ENCODE measurements around the gene MARCOL.

DNA sequence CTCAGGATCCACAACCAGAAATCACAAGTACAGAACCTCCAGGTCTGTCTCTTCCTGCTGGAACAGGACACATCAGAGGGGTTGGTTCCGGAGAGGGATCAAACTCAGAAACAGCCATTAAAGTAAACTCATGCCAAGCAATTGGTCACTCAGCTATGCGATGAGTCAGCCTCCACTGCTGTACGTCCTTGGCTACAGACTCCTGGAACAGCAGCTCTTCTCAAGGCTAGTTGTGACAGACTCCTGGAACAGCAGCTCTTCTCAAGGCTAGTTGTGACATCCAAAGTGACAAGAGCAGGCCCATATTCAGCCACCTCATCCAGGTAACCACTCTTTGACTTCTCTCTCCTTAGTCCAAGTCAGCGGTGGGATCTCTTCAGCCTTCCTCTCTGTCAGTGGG, 30.2 kb downstream of the MARCOL start, which contains the start of gene SPINK13:
- TF ChIP-seq, protein P1, sequence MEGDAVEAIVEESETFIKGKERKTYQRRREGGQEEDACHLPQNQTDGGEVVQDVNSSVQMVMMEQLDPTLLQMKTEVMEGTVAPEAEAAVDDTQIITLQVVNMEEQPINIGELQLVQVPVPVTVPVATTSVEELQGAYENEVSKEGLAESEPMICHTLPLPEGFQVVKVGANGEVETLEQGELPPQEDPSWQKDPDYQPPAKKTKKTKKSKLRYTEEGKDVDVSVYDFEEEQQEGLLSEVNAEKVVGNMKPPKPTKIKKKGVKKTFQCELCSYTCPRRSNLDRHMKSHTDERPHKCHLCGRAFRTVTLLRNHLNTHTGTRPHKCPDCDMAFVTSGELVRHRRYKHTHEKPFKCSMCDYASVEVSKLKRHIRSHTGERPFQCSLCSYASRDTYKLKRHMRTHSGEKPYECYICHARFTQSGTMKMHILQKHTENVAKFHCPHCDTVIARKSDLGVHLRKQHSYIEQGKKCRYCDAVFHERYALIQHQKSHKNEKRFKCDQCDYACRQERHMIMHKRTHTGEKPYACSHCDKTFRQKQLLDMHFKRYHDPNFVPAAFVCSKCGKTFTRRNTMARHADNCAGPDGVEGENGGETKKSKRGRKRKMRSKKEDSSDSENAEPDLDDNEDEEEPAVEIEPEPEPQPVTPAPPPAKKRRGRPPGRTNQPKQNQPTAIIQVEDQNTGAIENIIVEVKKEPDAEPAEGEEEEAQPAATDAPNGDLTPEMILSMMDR (IDR thresholded peaks at IDR 0.05; ENCODE audit: low read depth, low read length, poor library complexity, severe bottlenecking), result no peak
- TF ChIP-seq EZH2phosphoT487 (IDR thresholded peaks at IDR 0.05; ENCODE audit: borderline replicate concordance, low read length), result no peak
